HG03521 (cell line): ENCODE data around the gene ROBO3.

Experiments
- ATAC-seq: cut with Tn5 transposase; IDR thresholded peaks from one replicate; pipeline ENCODE4 v1.9.1; 2021; ENCODE audit warnings: mild to moderate bottlenecking, moderate library complexity; ENCODE audit not compliant: unreplicated experiment

The ROBO3 gene

GRCh38 chr11:124874571-124875255 is 9.5 kb downstream of the ROBO3 start:
- ATAC-seq = no peak

- ATAC-seq = no peak
Observed at GRCh38 chr11:124875401-124875800, 10.2 kb downstream of the ROBO3 start.

GRCh38 chr11:124875943-124876817 is 10.9 kb downstream of the ROBO3 start:
- ATAC-seq = peak; percentile 94

- ATAC-seq = no peak
Observed at GRCh38 chr11:124876818-124877630, 11.8 kb downstream of the ROBO3 start.

GRCh38 chr11:124877631-124877909 is 12.3 kb downstream of the ROBO3 start:
- no peak for ATAC-seq

- ATAC-seq = no peak
Observed at GRCh38 chr11:124877910-124878758, 12.9 kb downstream of the ROBO3 start.

- ATAC-seq = no peak
Observed at GRCh38 chr11:124878759-124879492, 13.7 kb downstream of the ROBO3 start.

- ATAC-seq = no peak
Observed at GRCh38 chr11:124879493-124880289, 14.5 kb downstream of the ROBO3 start.

- no peak for ATAC-seq
Observed at GRCh38 chr11:124880290-124880611, 15.0 kb downstream of the ROBO3 start.

GRCh38 chr11:124880958-124881357 is 15.7 kb downstream of the ROBO3 start:
- ATAC-seq = no peak

- ATAC-seq = no peak
Observed at GRCh38 chr11:124882339-124883071, 17.3 kb downstream of the ROBO3 start.

- ATAC-seq = no peak
Observed at GRCh38 chr11:124884340-124884739, 19.1 kb downstream of the ROBO3 start.

GRCh38 chr11:124884869-124885479 is 19.7 kb downstream of the ROBO3 start:
- no peak for ATAC-seq

GRCh38 chr11:124886476-124886875 is 21.2 kb downstream of the ROBO3 start:
- ATAC-seq = no peak

GRCh38 chr11:124886978-124887666 is 21.9 kb downstream of the ROBO3 start:
- ATAC-seq = no peak

- no peak for ATAC-seq
Observed at GRCh38 chr11:124887667-124888013, 22.4 kb downstream of the ROBO3 start.

- ATAC-seq = no peak
Observed at GRCh38 chr11:124889191-124890091, 24.2 kb downstream of the ROBO3 start.
